Lower leg skin (tissue), 4 donors: ENCODE measurements around the gene SCD5. TPM values are rescaled to one million over a fixed set of nuclear protein-coding genes. Genes with fewer than 3 reads are reported as not detected.

Experiments
- DNase-seq, 2 donors: peaks; one replicate each; pipeline ENCODE4 v3.0.0-alpha.2; 2019; ENCODE audit warnings: low spot score in 2 of 2
- H3K4me3 ChIP-seq: fragments of 200-600 bp; sonication (generic); 2 replicates; pipeline ENCODE4 v1.5.1; 2017; ENCODE audit warnings: mild to moderate bottlenecking, low read depth; ENCODE audit not compliant: poor library complexity, severe bottlenecking
- POLR2A ChIP-seq, 2 donors: fragments of 450-650 bp; IDR thresholded peaks; one replicate each; pipeline ENCODE4 v1.6.1; 2016 to 2017; ENCODE audit warnings: antibody characterized with exemption in 2 of 2, mild to moderate bottlenecking in 1 of 2, moderate library complexity in 1 of 2
- WGBS, 2 donors: methylation state at CpG; one replicate each; pipeline ENCODE4 v1.1.5; 2018; 5-methylcytosine and 5-hydroxymethylcytosine counted together
- intact Hi-C: fragments of 100-400 bp; cut with DNase I; formaldehyde crosslinking; loops from one replicate; pipeline ENCODE4 v1.15.0; 2023; ENCODE audit warnings: low total_unique reads
- total RNA-seq, 4 donors: library from RNA; depleted of rRNA; stranded (reverse); fragments of >200 nt; gene quantifications; one replicate each; pipeline ENCODE4 v1.1.0, GENCODE V29; 2016
- TF ChIP-seq, protein P1 (sequence below), 3 donors: fragments of 450-650 bp; IDR thresholded peaks; one replicate each; pipeline ENCODE4 v1.5.1; 2016; ENCODE audit warnings: antibody characterized with exemption in 3 of 3, mild to moderate bottlenecking in 3 of 3, moderate library complexity in 2 of 3

The SCD5 gene
- total RNA-seq, 4 donors from 2014 or later: 4.6 to 16.9 (median 11.6) TPM

DNA sequence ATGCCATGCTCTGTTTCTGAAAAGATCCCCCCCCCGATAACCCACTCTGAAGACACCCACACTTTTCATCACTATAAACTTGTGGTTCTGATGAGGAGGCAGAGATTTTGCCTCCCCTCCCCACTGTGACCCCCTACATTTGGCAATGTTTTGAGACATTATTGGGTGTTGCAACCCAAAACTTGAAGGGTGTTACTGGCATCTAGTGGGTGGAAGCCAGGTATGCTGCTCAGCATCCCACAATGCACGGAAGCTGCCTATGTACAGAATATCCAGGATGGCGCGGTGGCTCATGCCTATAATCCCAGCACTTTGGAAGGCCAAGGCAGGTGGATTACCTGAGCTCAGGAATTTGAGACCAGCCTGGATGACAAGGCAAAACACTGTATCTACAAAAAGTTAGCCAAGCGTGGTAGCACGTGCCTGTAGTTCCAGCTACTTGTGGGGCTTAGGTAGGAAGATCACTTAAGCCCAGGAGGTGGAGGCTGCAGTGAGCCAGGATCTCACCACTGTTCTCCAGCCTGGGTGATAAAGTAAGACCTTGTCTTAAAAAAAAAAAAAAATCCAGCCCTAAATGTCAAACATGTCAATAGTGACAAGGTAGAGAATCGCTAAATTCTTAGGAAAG lies 87.3 kb downstream of the SCD5 start:
- no peak for TF ChIP-seq POLR2A (IDR thresholded peaks at IDR 0.05)
- TF ChIP-seq, protein P1, sequence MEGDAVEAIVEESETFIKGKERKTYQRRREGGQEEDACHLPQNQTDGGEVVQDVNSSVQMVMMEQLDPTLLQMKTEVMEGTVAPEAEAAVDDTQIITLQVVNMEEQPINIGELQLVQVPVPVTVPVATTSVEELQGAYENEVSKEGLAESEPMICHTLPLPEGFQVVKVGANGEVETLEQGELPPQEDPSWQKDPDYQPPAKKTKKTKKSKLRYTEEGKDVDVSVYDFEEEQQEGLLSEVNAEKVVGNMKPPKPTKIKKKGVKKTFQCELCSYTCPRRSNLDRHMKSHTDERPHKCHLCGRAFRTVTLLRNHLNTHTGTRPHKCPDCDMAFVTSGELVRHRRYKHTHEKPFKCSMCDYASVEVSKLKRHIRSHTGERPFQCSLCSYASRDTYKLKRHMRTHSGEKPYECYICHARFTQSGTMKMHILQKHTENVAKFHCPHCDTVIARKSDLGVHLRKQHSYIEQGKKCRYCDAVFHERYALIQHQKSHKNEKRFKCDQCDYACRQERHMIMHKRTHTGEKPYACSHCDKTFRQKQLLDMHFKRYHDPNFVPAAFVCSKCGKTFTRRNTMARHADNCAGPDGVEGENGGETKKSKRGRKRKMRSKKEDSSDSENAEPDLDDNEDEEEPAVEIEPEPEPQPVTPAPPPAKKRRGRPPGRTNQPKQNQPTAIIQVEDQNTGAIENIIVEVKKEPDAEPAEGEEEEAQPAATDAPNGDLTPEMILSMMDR (IDR thresholded peaks at IDR 0.05): no peak
- intact Hi-C loops: no loop called here
- WGBS, 2 donors: 82 to 94% methylated on average over 7 of the region's 7 CpGs
- DNase-seq: no peak
- no peak overlapping the region for H3K4me3 ChIP-seq

GRCh38 chr4:82710197-82710929 lies 88.2 kb downstream of the SCD5 start:
- no peak overlapping the region for H3K4me3 ChIP-seq
- DNase-seq: no peak
- 65 to 70% methylated on average over 4 of the region's 4 CpGs for WGBS, 2 donors
- intact Hi-C loops: no loop called here
- TF ChIP-seq, protein P1 (IDR thresholded peaks at IDR 0.05): no peak
- no peak for TF ChIP-seq POLR2A (IDR thresholded peaks at IDR 0.05)

DNA sequence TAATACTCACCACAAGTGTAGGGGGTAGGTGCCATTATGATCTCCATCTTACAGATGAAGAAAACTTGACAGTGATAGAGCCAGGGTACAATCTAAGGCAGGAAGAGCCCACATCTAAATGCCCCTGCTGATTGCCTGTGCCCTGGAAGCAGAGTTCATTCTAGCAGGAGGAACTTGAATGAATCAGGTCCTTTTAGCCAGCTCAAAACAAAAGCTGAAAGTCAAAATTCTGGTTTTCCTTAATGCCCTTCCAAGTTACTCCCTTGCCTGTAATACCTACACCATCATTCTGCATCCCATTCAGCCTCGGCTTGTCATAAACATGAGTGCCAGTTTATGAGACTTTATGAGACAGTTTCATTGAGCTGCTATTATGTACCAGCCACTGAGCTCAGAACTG lies 89.6 kb downstream of the SCD5 start:
- intact Hi-C loops: no loop called here
- no peak overlapping the region for H3K4me3 ChIP-seq
- no peak for TF ChIP-seq POLR2A (IDR thresholded peaks at IDR 0.05)
- TF ChIP-seq, protein P1 (IDR thresholded peaks at IDR 0.05): no peak
- WGBS, 2 donors: 50 to 61% methylated on average over 1 of the region's 1 CpG
- DNase-seq: no peak

DNA sequence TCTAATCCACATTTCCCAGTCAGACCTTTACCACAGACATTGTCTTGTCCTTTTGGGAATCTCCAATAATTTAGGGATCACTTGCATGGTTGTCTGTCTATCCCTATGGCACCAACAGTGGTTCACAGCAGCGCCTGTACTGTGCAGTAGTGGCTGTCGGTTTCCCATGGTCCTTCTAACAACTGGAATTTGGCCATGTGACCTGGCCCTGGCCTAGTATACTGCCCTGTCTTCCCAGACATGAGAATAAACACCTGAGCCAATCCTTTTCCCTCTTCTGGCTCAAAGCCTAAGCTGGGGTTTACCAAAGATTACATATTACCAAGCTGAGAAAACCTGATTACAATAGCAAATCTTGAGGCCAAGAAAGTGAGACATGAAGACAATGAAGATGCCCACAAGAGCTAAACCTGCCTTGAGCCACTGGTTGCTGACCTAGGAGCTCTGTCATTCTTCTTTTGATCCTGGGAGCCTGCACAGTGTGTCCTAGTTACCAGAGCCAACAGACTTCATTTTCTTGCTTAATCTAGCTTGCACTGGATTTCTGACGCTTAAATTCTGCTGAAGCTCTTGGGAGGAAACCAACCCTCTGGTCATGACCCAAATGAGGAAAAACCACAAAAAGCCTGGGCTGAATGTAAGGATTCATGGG lies 92.1 kb downstream of the SCD5 start:
- no peak overlapping the region for H3K4me3 ChIP-seq
- TF ChIP-seq POLR2A (IDR thresholded peaks at IDR 0.05): no peak
- DNase-seq: no peak
- intact Hi-C loops: no loop called here
- WGBS, 2 donors: 77 to 78% methylated on average over 3 of the region's 3 CpGs

DNA sequence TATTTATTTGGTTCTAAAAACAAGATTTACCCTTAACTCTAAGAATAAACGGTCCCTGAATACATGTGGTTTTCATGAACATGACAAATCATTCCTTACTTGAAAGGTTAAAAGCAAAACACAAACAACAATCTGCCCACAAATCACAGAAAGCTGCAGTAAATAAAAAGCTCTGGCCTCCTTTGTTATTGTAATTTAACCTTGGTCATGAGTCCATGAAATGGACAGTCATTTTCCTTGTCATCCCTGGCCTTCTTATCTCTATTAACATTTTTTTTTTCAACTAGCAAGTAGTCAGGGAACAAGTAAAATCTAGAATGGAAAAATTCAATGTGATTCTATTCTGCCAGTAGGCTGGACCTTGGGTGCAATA lies 92.7 kb downstream of the SCD5 start:
- DNase-seq: no peak
- H3K4me3 ChIP-seq: no peak overlapping the region
- intact Hi-C loops: no loop called here
- no peak for TF ChIP-seq POLR2A (IDR thresholded peaks at IDR 0.05)
- TF ChIP-seq, protein P1 (IDR thresholded peaks at IDR 0.05): no peak
- 52 to 74% methylated on average over 1 of the region's 1 CpG for WGBS, 2 donors

DNA sequence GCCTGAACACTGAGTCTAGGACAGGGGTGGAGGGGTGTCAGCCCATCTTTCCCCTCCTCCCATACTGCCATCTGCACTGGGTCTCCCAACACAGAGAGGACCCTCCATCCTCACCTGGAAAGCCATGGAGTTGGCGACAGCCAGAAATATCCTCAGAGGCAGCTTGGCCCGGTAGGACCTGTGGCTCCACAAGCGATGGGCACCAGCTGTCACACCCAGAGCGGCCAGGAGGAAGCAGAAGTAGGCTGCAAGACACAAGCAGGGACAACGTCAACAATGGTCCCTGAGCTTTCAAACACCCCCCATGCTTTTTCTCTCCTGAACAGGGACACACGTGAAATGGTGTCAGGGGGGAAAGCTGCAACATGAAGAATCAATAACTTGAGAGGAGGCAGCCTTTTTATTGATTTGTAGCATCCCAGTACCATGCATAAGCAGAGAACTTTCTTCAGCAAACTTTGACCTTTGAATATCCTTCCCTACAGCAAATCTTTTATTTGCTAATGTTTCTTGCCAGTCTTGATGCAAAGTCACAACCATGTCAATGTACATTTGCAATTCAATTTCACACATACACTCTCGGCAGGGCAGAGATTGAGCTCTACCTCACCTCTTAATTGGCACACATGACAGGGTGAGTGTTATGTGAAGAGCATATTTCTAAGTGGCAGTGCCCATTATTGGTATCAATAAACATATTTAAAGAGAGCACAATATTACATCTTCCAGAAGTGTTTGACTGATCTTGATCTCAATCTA lies 93.2 kb downstream of the SCD5 start:
- intact Hi-C loops: no loop called here
- no peak for DNase-seq
- H3K4me3 ChIP-seq: no peak overlapping the region
- 87 to 92% methylated on average over 6 to 7 of the region's 7 CpGs for WGBS, 2 donors
- no peak for TF ChIP-seq POLR2A (IDR thresholded peaks at IDR 0.05)
- TF ChIP-seq, protein P1 (IDR thresholded peaks at IDR 0.05): no peak
